A549 (cell line): ENCODE data around the gene LGALS3BP. TPM values are rescaled to one million over a fixed set of nuclear protein-coding genes. Genes with fewer than 3 reads are reported as not detected.

Source experiments
- ATAC-seq, 2 experiments: fragments of 200-7000 bp in 1 of 2; fragments of >200 bp in 1 of 2; cut with Nextera tagmentation in 1 of 2; cut with Tn5 transposase in 1 of 2; 3 replicates each; pipeline versions ENCODE4 v1.8.0 to v1.9.1; 2018 to 2020; ENCODE audit warnings: mild to moderate bottlenecking in 1 of 2, moderate library complexity in 1 of 2
- CTCF ChIA-PET: fragments of 300-600 bp; sonication (Branson Sonifier 250); formaldehyde crosslinking; extraction: SDS; loops from one replicate; lab custom pipeline; 2021; ENCODE audit warnings: antibody characterized with exemption, inconsistent platforms; lab: Yijun Ruan, JAX
- POLR2A ChIA-PET: fragments of 350-600 bp; formaldehyde crosslinking; extraction: SDS; loops from one replicate; lab custom pipeline; 2021; ENCODE audit warnings: antibody characterized with exemption, inconsistent platforms; lab: Yijun Ruan, JAX
- DNase-seq, 2 experiments: peaks; one replicate each; pipeline versions ENCODE4 v3.0.0 to v3.0.0-alpha.2; 2011 to 2016; ENCODE audit warnings: low read depth in 1 of 2, low spot score in 1 of 2
- FAIRE-seq: peaks from 2 replicates; lab custom pipeline; 2011; peaks lifted over from hg19 to GRCh38; lab: Jason Lieb, UNC
- H3K27ac ChIP-seq, 2 experiments: fragments of >200 bp; sonication (Bioruptor Twin); formaldehyde crosslinking; 3 replicates each; pipeline ENCODE4 v1.5.1; 2016 to 2017
- H3K4me1 ChIP-seq: fragments of >200 bp; sonication (Bioruptor Twin); formaldehyde crosslinking; 3 replicates; pipeline ENCODE4 v1.6.1; 2016
- H3K4me2 ChIP-seq: fragments of >200 bp; sonication (Bioruptor Twin); formaldehyde crosslinking; 3 replicates; pipeline ENCODE4 v1.6.1; 2016
- H3K4me3 ChIP-seq: fragments of >200 bp; sonication (Bioruptor Twin); formaldehyde crosslinking; 3 replicates; pipeline ENCODE4 v1.5.1; 2016
- H3K9me3 ChIP-seq: fragments of >200 bp; sonication (Bioruptor Twin); formaldehyde crosslinking; 3 replicates; pipeline ENCODE4 v1.6.1; 2016
- BCL3 ChIP-seq: fragments of >200 bp; sonication (Bioruptor Twin); formaldehyde crosslinking; IDR thresholded peaks from 3 replicates; pipeline ENCODE4 v1.6.1; 2016
- CBX8 ChIP-seq: fragments of 200-600 bp; sonication (generic); IDR thresholded peaks from 2 replicates; pipeline ENCODE4 v1.6.1; 2016
- CEBPB ChIP-seq, 2 experiments: fragments of >200 bp in 1 of 2; sonication (Bioruptor Twin) in 1 of 2; formaldehyde crosslinking in 1 of 2; IDR thresholded peaks; 2 replicates each; pipeline ENCODE4 v1.6.1; 2012 to 2016
- CHD4 ChIP-seq: fragments of 200-600 bp; sonication (generic); IDR thresholded peaks from 2 replicates; pipeline ENCODE4 v1.6.1; 2016; ENCODE audit warnings: antibody characterized with exemption, mild to moderate bottlenecking, borderline replicate concordance
- CTCF ChIP-seq: fragments of >200 bp; sonication (Bioruptor Twin); formaldehyde crosslinking; IDR thresholded peaks from 3 replicates; pipeline ENCODE4 v1.5.1; 2016
- E2F6 ChIP-seq: IDR thresholded peaks from 2 replicates; pipeline ENCODE4 v1.6.1; 2012; ENCODE audit warnings: low read depth, borderline replicate concordance
- EHMT2 ChIP-seq: fragments of 200-600 bp; sonication (generic); IDR thresholded peaks from 2 replicates; pipeline ENCODE4 v1.6.1; 2016; ENCODE audit warnings: antibody characterized with exemption, low read depth, mild to moderate bottlenecking, moderate library complexity
- EP300 ChIP-seq, 2 experiments: fragments of >200 bp; sonication (Bioruptor Twin); formaldehyde crosslinking; IDR thresholded peaks; 2 replicates in 1 of 2; 3 replicates in 1 of 2; pipeline ENCODE4 v1.6.1; 2016 to 2017
- HMGXB4 ChIP-seq: fragments of 250-450 bp; sonication (Bioruptor Pico); IDR thresholded peaks from 2 replicates; pipeline ENCODE4 v1.5.0; 2021; ENCODE audit warnings: mild to moderate bottlenecking, moderate library complexity, borderline replicate concordance
- JUNB ChIP-seq: fragments of >200 bp; sonication (Bioruptor Twin); formaldehyde crosslinking; IDR thresholded peaks from 2 replicates; pipeline ENCODE4 v1.6.1; 2016
- MAFK ChIP-seq: fragments of 450-650 bp; IDR thresholded peaks from 2 replicates; pipeline ENCODE4 v1.6.1; 2014; ENCODE audit not compliant: partially characterized antibody
- MAX ChIP-seq: IDR thresholded peaks from 2 replicates; pipeline ENCODE4 v1.6.1; 2012
- MYC ChIP-seq: IDR thresholded peaks from 2 replicates; pipeline ENCODE4 v1.6.1; 2012; ENCODE audit warnings: mild to moderate bottlenecking, inconsistent platforms, low read length, improper control_type of control experiment, borderline replicate concordance
- NFE2L2 ChIP-seq: fragments of 150-350 bp; conservative IDR thresholded peaks from 2 replicates; pipeline ENCODE4 v1.6.1; 2014; ENCODE audit warnings: low read length
- NPAS2 ChIP-seq: fragments of 250-450 bp; sonication (Bioruptor Pico); IDR thresholded peaks from 2 replicates; pipeline ENCODE4 v1.8.0; 2022; ENCODE audit warnings: mild to moderate bottlenecking, moderate library complexity, borderline replicate concordance
- NR3C1 ChIP-seq: fragments of >200 bp; sonication (Bioruptor Twin); formaldehyde crosslinking; IDR thresholded peaks from 3 replicates; pipeline ENCODE4 v1.6.1; 2017
- PBX3 ChIP-seq: IDR thresholded peaks from 2 replicates; pipeline ENCODE4 v1.6.1; 2012
- PHF8 ChIP-seq: fragments of 200-600 bp; sonication (generic); IDR thresholded peaks from 2 replicates; pipeline ENCODE4 v1.6.1; 2016; ENCODE audit warnings: low read depth, mild to moderate bottlenecking, antibody characterized with exemption, moderate library complexity, borderline replicate concordance
- POLR2A ChIP-seq: IDR thresholded peaks from 2 replicates; pipeline ENCODE4 v1.6.1; 2012; ENCODE audit warnings: mild to moderate bottlenecking, low read length
- RARB ChIP-seq: fragments of 250-450 bp; sonication (Bioruptor Pico); IDR thresholded peaks from 2 replicates; pipeline ENCODE4 v1.8.0; 2021; ENCODE audit warnings: mild to moderate bottlenecking, moderate library complexity
- REST ChIP-seq: fragments of 200-600 bp; sonication (generic); IDR thresholded peaks from 2 replicates; pipeline ENCODE4 v1.6.1; 2016; ENCODE audit warnings: antibody characterized with exemption, mild to moderate bottlenecking, moderate library complexity
- SMC3 ChIP-seq: fragments of >200 bp; sonication (Bioruptor Twin); formaldehyde crosslinking; IDR thresholded peaks from 3 replicates; pipeline ENCODE4 v1.6.1; 2018; ENCODE audit warnings: inconsistent platforms
- TP53 ChIP-seq: fragments of 250-450 bp; sonication (Bioruptor Pico); IDR thresholded peaks from 2 replicates; pipeline ENCODE4 v1.5.0; 2021; ENCODE audit warnings: mild to moderate bottlenecking, moderate library complexity
- USF2 ChIP-seq: fragments of 450-650 bp; IDR thresholded peaks from 2 replicates; pipeline ENCODE4 v1.6.1; 2014; ENCODE audit warnings: antibody characterized with exemption
- ZFP36 ChIP-seq: fragments of 450-650 bp; IDR thresholded peaks from 2 replicates; pipeline ENCODE4 v1.6.1; 2014; ENCODE audit warnings: borderline replicate concordance; ENCODE audit not compliant: partially characterized antibody
- ZNF302 ChIP-seq: fragments of 250-450 bp; sonication (Bioruptor Pico); IDR thresholded peaks from 2 replicates; pipeline ENCODE4 v1.9.0; 2021; ENCODE audit warnings: inconsistent platforms, mild to moderate bottlenecking, moderate library complexity
- WGBS: methylation state at CpG from one replicate; pipeline ENCODE4 v1.1.6; 2017; ENCODE audit errors: missing lambda C conversion rate; 5-methylcytosine and 5-hydroxymethylcytosine counted together
- polyA plus RNA-seq, 4 experiments: library from polyadenylated mRNA; depleted of rRNA in 3 of 4; stranded (reverse); fragments of >200 nt; fragmentation: RNase III in 1 of 4; extraction: RNeasy Plus Mini Kit Qiagen cat#74134 plus additional on column Dnase treatment in 1 of 4; gene quantifications; 2 replicates in 3 of 4; 3 replicates in 1 of 4; pipeline ENCODE4 v1.2.3, GENCODE V29; 2011 to 2017

LGALS3BP gene
- polyA plus RNA-seq, 2 of the 4 experiments (the other 2 are of a cell fraction), result 28.3 to 60.0 TPM

- no peak for TF ChIP-seq EHMT2
- no peak for TF ChIP-seq HMGXB4
Observed at GRCh38 chr17:79010304-79010646, 30.6 kb upstream of the LGALS3BP start (continued).

GRCh38 chr17:79009397-79010303, 29.9 kb upstream of the LGALS3BP start, which contains the start of gene CANT1:
Gene CANT1 (minus strand): TSS chr17:79009764. CDS start chr17:78997622, 12,142 bp downstream.
- H3K4me1 ChIP-seq, result peaks cover 31% of the 10 kb centered on the region
- FAIRE-seq (no peak), ATAC-seq (peak; percentile 86 to 97), DNase-seq (peak; percentile 87 to 95)
- CTCF ChIA-PET, result interaction anchor here (0.6 to 14.8 kb wide), 12 partner anchors 8 to 1147 kb away, joined by 3 to 376 read pairs (median 4); no protein-coding TSS in a partner anchor
- WGBS, result 5% methylated on average over 53 of the region's 73 CpGs
- peaks cover 8% of the 10 kb centered on the region; the same call in 1 of the 3 replicates for H3K9me3 ChIP-seq
- POLR2A ChIA-PET, result interaction anchor here (0.6 to 1.3 kb wide), 10 partner anchors 11 to 629 kb away, joined by 3 to 7 read pairs (median 3); partner anchors contain the start of gene USP36
- H3K4me2 ChIP-seq, result peak within 1 kb of the TSS; percentile 94
- peak within 1 kb of the TSS; percentile 98 to 99 for H3K27ac ChIP-seq
- peak within 1 kb of the TSS; percentile 98 for H3K4me3 ChIP-seq
- TF ChIP-seq SMC3 (no peak), NFE2L2 (no peak), PBX3 (no peak), CTCF (no peak), CBX8 (no peak), NR3C1 (no peak), EP300 (IDR thresholded peaks at IDR 0.05) (no peak), MYC (no peak), ZNF302 (no peak), PHF8 (peak; percentile 50), MAFK (no peak), NPAS2 (CRISPR knock-in tag) (no peak), CHD4 (no peak), CEBPB (IDR thresholded peaks at IDR 0.05) (no peak), TP53 (CRISPR knock-in tag) (no peak), MAX (peak; percentile 61; the same call in 1 of the 2 replicates), BCL3 (peak; percentile 91), E2F6 (peak; percentile 48; the same call in 1 of the 2 replicates), REST (no peak), RARB (CRISPR knock-in tag) (no peak), POLR2A (peak; percentile 65), ZFP36 (no peak), EHMT2 (no peak), USF2 (no peak), JUNB (no peak)
